Measurements from ENCODE around the gene PBLD.
"Not testable (repeated sequence)": the region's sequence is repeated elsewhere in the genome, so short reads cannot be mapped to it uniquely, and the experiment has no call there.

PBLD gene

DNA sequence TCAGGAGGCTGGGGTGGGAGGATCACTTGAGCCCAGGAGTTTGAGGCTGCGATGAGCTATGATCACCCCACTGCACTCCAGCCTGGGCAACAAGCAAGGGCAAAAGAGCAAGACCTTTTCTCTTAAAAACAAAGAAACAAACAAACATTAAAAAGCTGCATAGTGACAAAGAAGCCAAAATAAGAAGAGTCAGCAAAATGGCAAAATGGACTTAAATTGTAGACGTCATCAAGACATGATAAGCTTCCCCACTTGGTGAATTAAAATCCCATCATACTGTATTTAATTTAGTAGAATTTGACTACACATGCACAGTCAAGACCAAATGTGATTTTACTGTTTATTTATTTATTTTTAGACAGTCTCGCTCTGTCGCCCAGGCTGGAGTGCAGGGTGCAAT lies 52.0 kb downstream of the PBLD start:
- Histone ChIP-seq H3K79me2 (ENCODE audit: control insufficient read depth, low read length) (no peaks in the 10 kb centered on the region), H3K4me3 (ENCODE audit: low read length) (no peak overlapping the region), H3K4me2 (ENCODE audit: low read length) (no peak overlapping the region), H4K20me1 (ENCODE audit: control insufficient read depth, insufficient read depth, low read depth, low read length) (no peaks in the 10 kb centered on the region), H3K9me3 (ENCODE audit: control insufficient read depth, insufficient read depth, low read length) (peaks cover 13% of the 10 kb centered on the region; the same call in 1 of the 2 replicates), H3K27ac (ENCODE audit: low read depth, low read length) (no peak overlapping the region), H3K4me1 (ENCODE audit: control insufficient read depth, low read length) (no peaks in the 10 kb centered on the region), H3F3A (ENCODE audit: control insufficient read depth, insufficient read depth) (no peaks in the 10 kb centered on the region), H3K9me2 (replicated peaks; ENCODE audit: control insufficient read depth, low read length) (no peaks in the 10 kb centered on the region), H3K27me3 (ENCODE audit: control insufficient read depth, low read length) (no peaks in the 10 kb centered on the region), H3K36me3 (ENCODE audit: control insufficient read depth, low read length) (no peaks in the 10 kb centered on the region)
- TF ChIP-seq EZH2phosphoT487 (IDR thresholded peaks at IDR 0.05; ENCODE audit: borderline replicate concordance, low read length), result no peak
- TF ChIP-seq, protein P1, sequence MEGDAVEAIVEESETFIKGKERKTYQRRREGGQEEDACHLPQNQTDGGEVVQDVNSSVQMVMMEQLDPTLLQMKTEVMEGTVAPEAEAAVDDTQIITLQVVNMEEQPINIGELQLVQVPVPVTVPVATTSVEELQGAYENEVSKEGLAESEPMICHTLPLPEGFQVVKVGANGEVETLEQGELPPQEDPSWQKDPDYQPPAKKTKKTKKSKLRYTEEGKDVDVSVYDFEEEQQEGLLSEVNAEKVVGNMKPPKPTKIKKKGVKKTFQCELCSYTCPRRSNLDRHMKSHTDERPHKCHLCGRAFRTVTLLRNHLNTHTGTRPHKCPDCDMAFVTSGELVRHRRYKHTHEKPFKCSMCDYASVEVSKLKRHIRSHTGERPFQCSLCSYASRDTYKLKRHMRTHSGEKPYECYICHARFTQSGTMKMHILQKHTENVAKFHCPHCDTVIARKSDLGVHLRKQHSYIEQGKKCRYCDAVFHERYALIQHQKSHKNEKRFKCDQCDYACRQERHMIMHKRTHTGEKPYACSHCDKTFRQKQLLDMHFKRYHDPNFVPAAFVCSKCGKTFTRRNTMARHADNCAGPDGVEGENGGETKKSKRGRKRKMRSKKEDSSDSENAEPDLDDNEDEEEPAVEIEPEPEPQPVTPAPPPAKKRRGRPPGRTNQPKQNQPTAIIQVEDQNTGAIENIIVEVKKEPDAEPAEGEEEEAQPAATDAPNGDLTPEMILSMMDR (IDR thresholded peaks at IDR 0.05; ENCODE audit: low read depth, low read length, poor library complexity, severe bottlenecking), result no peak

- H3K36me3 ChIP-seq (ENCODE audit: control insufficient read depth, low read length); H4K20me1 ChIP-seq (ENCODE audit: control insufficient read depth, insufficient read depth, low read depth, low read length); H3K4me3 ChIP-seq (ENCODE audit: low read length); H3F3A ChIP-seq (ENCODE audit: control insufficient read depth, insufficient read depth); H3K27me3 ChIP-seq (ENCODE audit: control insufficient read depth, low read length); H3K27ac ChIP-seq (ENCODE audit: low read depth, low read length); H3K4me1 ChIP-seq (ENCODE audit: control insufficient read depth, low read length); H3K79me2 ChIP-seq (ENCODE audit: control insufficient read depth, low read length); H3K9me2 ChIP-seq (replicated peaks; ENCODE audit: control insufficient read depth, low read length); H3K4me2 ChIP-seq (ENCODE audit: low read length): not testable (repeated sequence)
- peaks cover 13% of the 10 kb centered on the region; the same call in 1 of the 2 replicates for H3K9me3 ChIP-seq (ENCODE audit: control insufficient read depth, insufficient read depth, low read length)
Observed at GRCh38 chr10:68278906-68279753, 53.6 kb downstream of the PBLD start.

DNA sequence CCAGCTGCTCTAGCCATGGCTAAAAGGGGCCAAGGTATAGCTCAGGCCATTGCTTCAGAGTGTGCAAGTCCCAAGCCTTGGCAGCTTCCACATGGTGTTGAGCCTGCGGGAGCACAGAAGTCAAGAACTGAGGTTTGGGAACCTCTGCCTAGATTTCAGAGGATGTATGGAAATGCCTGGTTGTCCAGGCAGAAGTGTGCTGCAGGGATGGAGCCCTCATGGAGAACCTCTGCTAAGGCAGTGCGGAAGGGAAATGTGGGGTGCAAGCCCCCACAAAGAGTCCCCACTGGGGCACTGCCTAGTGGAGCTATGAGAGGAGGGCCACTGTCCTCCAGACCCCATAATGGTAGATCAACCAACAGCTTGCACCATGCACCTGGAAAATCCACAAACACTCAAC lies 54.9 kb downstream of the PBLD start:
- H3K9me3 ChIP-seq (ENCODE audit: control insufficient read depth, insufficient read depth, low read length), result peaks cover 13% of the 10 kb centered on the region; the same call in 1 of the 2 replicates
- not testable (repeated sequence) for H3K9me2 ChIP-seq (replicated peaks; ENCODE audit: control insufficient read depth, low read length); H3K4me3 ChIP-seq (ENCODE audit: low read length); H3K4me1 ChIP-seq (ENCODE audit: control insufficient read depth, low read length); H3K4me2 ChIP-seq (ENCODE audit: low read length); H3F3A ChIP-seq (ENCODE audit: control insufficient read depth, insufficient read depth); H3K36me3 ChIP-seq (ENCODE audit: control insufficient read depth, low read length); H3K79me2 ChIP-seq (ENCODE audit: control insufficient read depth, low read length); H3K27me3 ChIP-seq (ENCODE audit: control insufficient read depth, low read length); H3K27ac ChIP-seq (ENCODE audit: low read depth, low read length); H4K20me1 ChIP-seq (ENCODE audit: control insufficient read depth, insufficient read depth, low read depth, low read length)

DNA sequence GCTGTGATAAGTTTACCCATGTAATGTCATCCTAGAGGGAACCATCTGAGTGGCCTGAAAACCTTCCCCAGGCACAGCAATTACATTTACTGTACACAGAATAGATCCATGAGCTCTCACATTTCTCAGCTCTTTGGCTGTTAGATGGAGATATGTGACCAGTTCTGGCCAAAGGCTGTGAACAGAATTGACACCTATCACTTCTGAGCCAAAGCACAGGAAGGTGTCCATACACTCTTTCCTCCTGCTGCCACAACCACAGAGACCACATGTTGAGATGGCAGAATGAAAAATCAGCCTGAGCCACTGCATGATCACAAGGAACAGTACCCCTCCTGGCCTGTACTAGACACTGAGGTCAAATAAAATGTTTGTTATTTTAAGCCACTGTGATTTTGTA lies 56.5 kb downstream of the PBLD start:
- H3K9me3 ChIP-seq (ENCODE audit: control insufficient read depth, insufficient read depth, low read length), result peaks cover 13% of the 10 kb centered on the region; the same call in 1 of the 2 replicates
- H3K4me1 ChIP-seq (ENCODE audit: control insufficient read depth, low read length), result no peaks in the 10 kb centered on the region
- no peak overlapping the region for H3K27ac ChIP-seq (ENCODE audit: low read depth, low read length)
- H3K4me3 ChIP-seq (ENCODE audit: low read length), result no peak overlapping the region
- H3K79me2 ChIP-seq (ENCODE audit: control insufficient read depth, low read length), result no peaks in the 10 kb centered on the region
- no peaks in the 10 kb centered on the region for H3K36me3 ChIP-seq (ENCODE audit: control insufficient read depth, low read length)
- H3K27me3 ChIP-seq (ENCODE audit: control insufficient read depth, low read length), result no peaks in the 10 kb centered on the region
- H3F3A ChIP-seq (ENCODE audit: control insufficient read depth, insufficient read depth), result no peaks in the 10 kb centered on the region
- no peak for TF ChIP-seq EZH2phosphoT487 (IDR thresholded peaks at IDR 0.05; ENCODE audit: borderline replicate concordance, low read length)
- TF ChIP-seq, protein P1 (IDR thresholded peaks at IDR 0.05; ENCODE audit: low read depth, low read length, poor library complexity, severe bottlenecking), result no peak
- no peak overlapping the region for H3K4me2 ChIP-seq (ENCODE audit: low read length)
- no peaks in the 10 kb centered on the region for H4K20me1 ChIP-seq (ENCODE audit: control insufficient read depth, insufficient read depth, low read depth, low read length)
- no peaks in the 10 kb centered on the region for H3K9me2 ChIP-seq (replicated peaks; ENCODE audit: control insufficient read depth, low read length)
